ENCODE data around the gene SLX9. TPM values are rescaled to one million over a fixed set of nuclear protein-coding genes. Genes with fewer than 3 reads are reported as not detected.

The SLX9 gene
- total and polyA plus RNA-seq, 2 experiments from 2014 or later = 25.6 to 35.8 TPM

DNA sequence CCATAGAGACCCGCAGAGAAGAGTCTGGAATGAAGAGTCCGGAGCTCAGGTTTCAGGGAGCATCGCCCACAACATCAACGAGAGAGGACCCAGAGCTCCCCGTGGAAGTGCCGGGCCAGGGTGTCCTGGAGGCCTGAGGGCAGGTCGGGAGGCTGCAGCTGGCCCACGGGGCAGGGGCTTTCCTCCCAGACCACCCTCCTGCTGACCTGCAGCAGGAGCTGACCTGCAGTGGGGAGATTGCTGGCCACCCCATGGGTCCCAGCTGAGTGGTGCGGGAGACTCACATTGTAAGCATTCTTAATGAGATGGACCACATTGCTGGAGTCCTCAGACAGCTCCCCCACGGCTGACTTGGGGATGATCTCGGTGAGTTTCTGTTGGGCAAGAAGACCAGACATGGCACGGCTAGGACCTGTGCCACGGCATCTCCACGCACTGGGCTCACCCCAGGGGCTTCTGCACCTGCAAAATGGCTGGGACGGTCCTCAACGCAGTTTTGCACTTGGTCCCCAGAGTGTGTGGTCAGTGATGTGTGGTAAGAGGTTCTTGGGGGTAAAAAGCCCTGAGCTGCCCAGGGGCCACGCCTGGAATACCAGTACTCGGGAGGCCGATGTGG is 45.0 kb upstream of the SLX9 start:
- TF ChIP-seq EZH2phosphoT487 (IDR thresholded peaks at IDR 0.05; ENCODE audit: insufficient read depth, low read depth) = no peak
- H3K79me2 ChIP-seq (ENCODE audit: insufficient read depth) = no peaks in the 10 kb centered on the region
- H3K9me3 ChIP-seq (ENCODE audit: low read depth) = no peaks in the 10 kb centered on the region
- H3K27me3 ChIP-seq (replicated peaks; ENCODE audit: insufficient read depth) = no peaks in the 10 kb centered on the region
- in situ Hi-C loops (cut with MboI) = no loop called here
- H3K4me1 ChIP-seq (ENCODE audit: insufficient read depth) = no peaks in the 10 kb centered on the region
- no peaks in the 10 kb centered on the region for H3K9me2 ChIP-seq (ENCODE audit: insufficient read depth)
- no peaks in the 10 kb centered on the region for H4K20me1 ChIP-seq (ENCODE audit: insufficient read depth)
- H3F3A ChIP-seq (ENCODE audit: insufficient read depth) = no peaks in the 10 kb centered on the region
- H3K9ac ChIP-seq = no peak overlapping the region
- no peak overlapping the region for H2AFZ ChIP-seq
- no peak overlapping the region for H3K4me2 ChIP-seq (ENCODE audit: unreplicated experiment)
- 75 to 81% methylated on average over 18 to 19 of the region's 19 CpGs for WGBS, 2 experiments (ENCODE audit: low coverage in 1 of 2, low lambda C conversion rate in 2 of 2, missing lambda C conversion rate in 2 of 2)
- no peak for DNase-seq
- no peak overlapping the region for H3K4me3 ChIP-seq
- no peak overlapping the region for H3K27ac ChIP-seq
- no peaks in the 10 kb centered on the region for H3K36me3 ChIP-seq (ENCODE audit: low read depth)

DNA sequence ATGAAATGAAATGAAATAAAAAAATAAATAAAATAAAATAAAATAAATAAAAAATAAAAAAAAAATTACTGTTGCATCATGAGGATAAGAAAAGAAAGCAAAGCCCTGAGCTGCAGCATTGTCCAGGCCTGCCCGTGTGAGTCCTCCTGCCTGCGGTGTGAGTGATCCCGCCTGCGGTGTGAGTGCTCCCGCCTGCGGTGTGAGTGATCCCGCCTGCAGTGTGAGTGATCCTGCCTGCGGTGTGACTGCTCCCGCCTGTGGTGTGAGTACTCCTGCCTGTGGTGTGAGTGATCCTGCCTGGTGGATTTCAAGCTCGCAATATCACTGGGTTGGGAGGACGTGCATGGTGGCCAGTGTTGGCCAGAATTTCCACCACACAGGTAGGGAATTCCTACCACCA is 44.0 kb upstream of the SLX9 start:
- no peak overlapping the region for H3K27ac ChIP-seq
- H3K9ac ChIP-seq = no peak overlapping the region
- in situ Hi-C loops (cut with MboI) = no loop called here
- 80 to 88% methylated on average over 11 of the region's 11 CpGs for WGBS, 2 experiments (ENCODE audit: low coverage in 1 of 2, low lambda C conversion rate in 2 of 2, missing lambda C conversion rate in 2 of 2)
- H3K79me2 ChIP-seq (ENCODE audit: insufficient read depth) = no peaks in the 10 kb centered on the region
- no peaks in the 10 kb centered on the region for H3K36me3 ChIP-seq (ENCODE audit: low read depth)
- TF ChIP-seq EZH2phosphoT487 (IDR thresholded peaks at IDR 0.05; ENCODE audit: insufficient read depth, low read depth) (no peak), EZH2 (IDR thresholded peaks at IDR 0.05; ENCODE audit: insufficient read depth, poor library complexity, severe bottlenecking) (no peak)
- H3K4me2 ChIP-seq (ENCODE audit: unreplicated experiment) = no peak overlapping the region
- H3K9me2 ChIP-seq (ENCODE audit: insufficient read depth) = no peaks in the 10 kb centered on the region
- H2AFZ ChIP-seq = no peak overlapping the region
- H3K27me3 ChIP-seq (replicated peaks; ENCODE audit: insufficient read depth) = no peaks in the 10 kb centered on the region
- H3K4me1 ChIP-seq (ENCODE audit: insufficient read depth) = no peaks in the 10 kb centered on the region
- no peaks in the 10 kb centered on the region for H3F3A ChIP-seq (ENCODE audit: insufficient read depth)
- H3K4me3 ChIP-seq = no peak overlapping the region
- no peaks in the 10 kb centered on the region for H3K9me3 ChIP-seq (ENCODE audit: low read depth)
- no peaks in the 10 kb centered on the region for H4K20me1 ChIP-seq (ENCODE audit: insufficient read depth)
- DNase-seq = no peak

DNA sequence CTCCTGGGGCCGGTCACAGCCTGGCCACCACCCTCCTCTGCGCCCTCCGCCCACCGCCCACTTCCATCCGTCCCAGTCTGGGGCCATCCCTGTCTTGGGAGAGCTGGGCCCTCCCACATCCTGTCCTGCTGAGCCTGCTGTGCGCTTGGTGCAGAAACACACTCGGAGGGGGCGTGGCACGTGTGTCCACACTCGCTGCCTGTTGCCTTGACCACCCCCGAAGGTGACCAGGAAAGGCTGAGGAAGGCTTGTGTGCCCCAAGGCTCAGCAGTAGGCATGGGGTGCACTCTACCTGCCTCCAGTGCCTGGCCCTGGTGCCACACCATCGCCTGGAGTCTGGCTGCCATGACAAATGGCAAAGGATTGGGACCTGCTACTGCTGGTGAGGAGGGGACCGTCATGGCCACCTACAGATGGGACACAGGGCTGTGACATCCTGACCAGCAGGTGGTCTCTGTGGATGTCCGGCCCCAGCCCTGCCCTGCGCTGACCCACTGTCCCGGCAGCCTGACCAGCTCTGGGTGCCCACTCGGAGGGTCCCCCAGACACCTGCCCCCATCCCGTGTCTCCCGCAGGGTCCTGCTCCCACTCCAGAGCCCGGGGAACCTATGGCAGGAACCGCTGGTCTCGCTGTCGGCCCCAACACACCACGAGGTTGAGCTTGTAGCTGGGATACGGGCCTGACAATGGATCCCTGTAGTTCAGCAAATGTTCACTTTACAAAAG is 43.1 kb upstream of the SLX9 start:
- H2AFZ ChIP-seq = no peak overlapping the region
- in situ Hi-C loops (cut with MboI) = no loop called here
- no peaks in the 10 kb centered on the region for H3K79me2 ChIP-seq (ENCODE audit: insufficient read depth)
- no peaks in the 10 kb centered on the region for H3K27me3 ChIP-seq (replicated peaks; ENCODE audit: insufficient read depth)
- H3K4me3 ChIP-seq = no peak overlapping the region
- H3K27ac ChIP-seq = no peak overlapping the region
- no peak for DNase-seq
- H4K20me1 ChIP-seq (ENCODE audit: insufficient read depth) = no peaks in the 10 kb centered on the region
- no peak overlapping the region for H3K4me2 ChIP-seq (ENCODE audit: unreplicated experiment)
- H3K9me2 ChIP-seq (ENCODE audit: insufficient read depth) = no peaks in the 10 kb centered on the region
- H3K9me3 ChIP-seq (ENCODE audit: low read depth) = no peaks in the 10 kb centered on the region
- TF ChIP-seq EZH2 (IDR thresholded peaks at IDR 0.05; ENCODE audit: insufficient read depth, poor library complexity, severe bottlenecking) (no peak), EZH2phosphoT487 (IDR thresholded peaks at IDR 0.05; ENCODE audit: insufficient read depth, low read depth) (no peak)
- no peaks in the 10 kb centered on the region for H3K4me1 ChIP-seq (ENCODE audit: insufficient read depth)
- H3K9ac ChIP-seq = no peak overlapping the region
- 84 to 85% methylated on average over 23 to 25 of the region's 25 CpGs for WGBS, 2 experiments (ENCODE audit: low coverage in 1 of 2, low lambda C conversion rate in 2 of 2, missing lambda C conversion rate in 2 of 2)
- H3F3A ChIP-seq (ENCODE audit: insufficient read depth) = no peaks in the 10 kb centered on the region
- no peaks in the 10 kb centered on the region for H3K36me3 ChIP-seq (ENCODE audit: low read depth)

DNA sequence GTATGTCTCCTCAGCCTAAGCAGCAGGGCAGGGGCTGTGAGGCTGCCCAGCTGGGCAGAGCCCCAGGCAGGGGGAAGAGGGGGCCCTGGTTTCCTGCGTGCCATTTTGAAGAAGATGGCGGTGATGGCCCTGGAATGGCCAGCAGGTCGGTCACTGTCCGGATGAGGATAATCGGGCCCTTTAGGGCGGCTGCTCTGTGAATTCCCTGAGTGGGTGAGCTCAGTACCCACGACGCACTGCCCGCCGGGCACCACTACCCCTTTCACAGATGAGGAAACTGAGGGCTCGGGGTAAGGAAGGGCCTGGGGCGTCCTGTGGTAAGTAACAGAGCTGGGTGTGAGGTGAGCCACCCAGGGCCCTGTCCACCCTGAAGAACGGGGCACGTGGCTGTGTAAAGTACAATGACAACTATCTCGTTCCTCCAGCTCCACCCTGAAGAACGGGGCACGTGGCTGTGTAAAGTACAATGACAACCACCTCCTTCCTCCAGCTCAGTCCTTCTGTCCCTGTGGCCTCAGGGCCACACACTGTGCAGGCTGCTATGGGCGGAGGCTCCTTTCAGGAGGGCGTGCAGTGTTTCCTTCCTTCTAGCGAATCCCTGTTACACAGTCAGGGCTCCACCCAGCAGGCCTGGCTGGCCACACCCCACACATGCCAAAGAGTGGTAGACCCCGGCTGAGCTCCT is 42.4 kb upstream of the SLX9 start:
- Histone ChIP-seq H3K27ac (no peak overlapping the region), H3K4me2 (ENCODE audit: unreplicated experiment) (no peak overlapping the region), H3K9me3 (ENCODE audit: low read depth) (no peaks in the 10 kb centered on the region), H3K4me3 (no peak overlapping the region), H4K20me1 (ENCODE audit: insufficient read depth) (no peaks in the 10 kb centered on the region), H3K79me2 (ENCODE audit: insufficient read depth) (no peaks in the 10 kb centered on the region), H3K27me3 (replicated peaks; ENCODE audit: insufficient read depth) (no peaks in the 10 kb centered on the region), H3K36me3 (ENCODE audit: low read depth) (no peaks in the 10 kb centered on the region), H3K9me2 (ENCODE audit: insufficient read depth) (no peaks in the 10 kb centered on the region), H2AFZ (no peak overlapping the region), H3F3A (ENCODE audit: insufficient read depth) (no peaks in the 10 kb centered on the region; the same call in 1 of the 2 replicates), H3K9ac (no peak overlapping the region), H3K4me1 (ENCODE audit: insufficient read depth) (no peaks in the 10 kb centered on the region)
- WGBS, 2 experiments (ENCODE audit: low coverage in 1 of 2, low lambda C conversion rate in 2 of 2, missing lambda C conversion rate in 2 of 2) = 80% methylated on average over 21 of the region's 21 CpGs
- TF ChIP-seq EZH2phosphoT487 (IDR thresholded peaks at IDR 0.05; ENCODE audit: insufficient read depth, low read depth) = no peak
- no peak for TF ChIP-seq EZH2 (IDR thresholded peaks at IDR 0.05; ENCODE audit: insufficient read depth, poor library complexity, severe bottlenecking)
- DNase-seq = no peak
- in situ Hi-C loops (cut with MboI) = no loop called here

Data from GM23248 (cell line).